ENCODE results near the gene EHMT1.

EHMT1 gene

DNA sequence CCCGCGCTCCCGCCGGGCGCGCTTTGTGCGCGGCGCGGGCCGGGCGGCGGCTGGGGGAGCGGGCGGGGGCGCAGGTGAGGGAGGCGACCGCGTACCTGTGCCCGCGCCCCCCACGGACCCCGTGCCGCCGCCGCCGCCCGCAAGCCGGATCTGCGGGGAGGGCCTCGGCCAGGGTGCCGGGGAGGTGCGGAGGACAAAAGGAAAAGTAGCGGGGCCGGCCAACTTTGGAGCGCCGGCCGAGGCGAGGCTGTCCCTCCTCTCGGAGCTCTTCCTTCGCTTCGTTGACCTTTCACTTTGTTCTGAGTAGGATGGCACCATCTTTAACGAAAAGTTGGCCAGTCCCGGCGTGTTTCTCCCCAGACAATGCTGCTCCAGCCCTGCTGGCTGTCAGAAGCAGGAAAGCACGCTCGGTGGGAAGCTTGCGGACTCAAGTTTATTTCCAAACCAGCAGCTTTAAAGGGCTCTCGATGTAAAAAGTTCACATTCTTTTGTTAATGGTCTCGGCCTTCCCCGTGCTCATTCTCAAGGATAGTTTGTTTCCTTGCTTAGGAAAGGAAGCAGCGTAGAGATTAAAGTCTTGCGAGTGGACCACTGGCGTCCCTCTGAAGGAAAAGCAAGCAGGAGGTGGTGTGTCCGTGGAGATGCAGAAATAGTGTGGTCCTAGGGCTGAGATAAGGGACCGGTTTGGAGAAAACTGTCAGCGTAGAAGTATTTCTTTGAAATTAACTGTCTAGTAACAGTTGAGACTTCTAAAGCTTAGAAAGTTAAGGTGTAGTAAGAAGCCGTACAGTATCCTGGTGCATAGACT is 639 bp downstream of the EHMT1 start:
- Histone ChIP-seq H3K9me2 (replicated peaks; ENCODE audit: insufficient read depth, low read length) (no peaks in the 10 kb centered on the region), H3K79me2 (ENCODE audit: low read length) (peaks cover 89% of the 10 kb centered on the region), H3K4me1 (ENCODE audit: low read length) (peaks cover 14% of the 10 kb centered on the region), H4K20me1 (ENCODE audit: insufficient read depth, low read length) (peaks cover 9% of the 10 kb centered on the region), H3F3A (ENCODE audit: insufficient read depth, low read length) (peaks cover 9% of the 10 kb centered on the region), H2AFZ (ENCODE audit: low read length) (peak overlapping the region; percentile 47), H3K27me3 (replicated peaks; ENCODE audit: insufficient read depth, low read length) (no peaks in the 10 kb centered on the region), H3K4me3 (ENCODE audit: low read length) (peak overlapping the region; percentile 84), H3K4me2 (ENCODE audit: low read depth, low read length) (peak overlapping the region; percentile 84), H3K27ac (ENCODE audit: low read length) (peak overlapping the region; percentile 60), H3K9ac (ENCODE audit: low read length) (peak overlapping the region; percentile 73), H3K36me3 (replicated peaks; ENCODE audit: insufficient read depth, low read length) (0 out of 2 replicates have a peak, but pooled peaks cover 6% of the 10 kb centered on the region), H3K9me3 (replicated peaks; ENCODE audit: insufficient read depth, low read length) (no peaks in the 10 kb centered on the region)
- DNase-seq: peak; percentile 28
- TF ChIP-seq, protein P1, sequence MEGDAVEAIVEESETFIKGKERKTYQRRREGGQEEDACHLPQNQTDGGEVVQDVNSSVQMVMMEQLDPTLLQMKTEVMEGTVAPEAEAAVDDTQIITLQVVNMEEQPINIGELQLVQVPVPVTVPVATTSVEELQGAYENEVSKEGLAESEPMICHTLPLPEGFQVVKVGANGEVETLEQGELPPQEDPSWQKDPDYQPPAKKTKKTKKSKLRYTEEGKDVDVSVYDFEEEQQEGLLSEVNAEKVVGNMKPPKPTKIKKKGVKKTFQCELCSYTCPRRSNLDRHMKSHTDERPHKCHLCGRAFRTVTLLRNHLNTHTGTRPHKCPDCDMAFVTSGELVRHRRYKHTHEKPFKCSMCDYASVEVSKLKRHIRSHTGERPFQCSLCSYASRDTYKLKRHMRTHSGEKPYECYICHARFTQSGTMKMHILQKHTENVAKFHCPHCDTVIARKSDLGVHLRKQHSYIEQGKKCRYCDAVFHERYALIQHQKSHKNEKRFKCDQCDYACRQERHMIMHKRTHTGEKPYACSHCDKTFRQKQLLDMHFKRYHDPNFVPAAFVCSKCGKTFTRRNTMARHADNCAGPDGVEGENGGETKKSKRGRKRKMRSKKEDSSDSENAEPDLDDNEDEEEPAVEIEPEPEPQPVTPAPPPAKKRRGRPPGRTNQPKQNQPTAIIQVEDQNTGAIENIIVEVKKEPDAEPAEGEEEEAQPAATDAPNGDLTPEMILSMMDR (IDR thresholded peaks at IDR 0.05; ENCODE audit: low read length): no peak
- no peak for TF ChIP-seq EZH2phosphoT487 (IDR thresholded peaks at IDR 0.05; ENCODE audit: low read length)

- no peak for DNase-seq
- Histone ChIP-seq H2AFZ (ENCODE audit: low read length) (no peak overlapping the region), H3K36me3 (replicated peaks; ENCODE audit: insufficient read depth, low read length) (0 out of 2 replicates have a peak, but pooled peaks cover 6% of the 10 kb centered on the region), H3F3A (ENCODE audit: insufficient read depth, low read length) (peaks cover 9% of the 10 kb centered on the region), H3K9me2 (replicated peaks; ENCODE audit: insufficient read depth, low read length) (no peaks in the 10 kb centered on the region), H3K4me3 (ENCODE audit: low read length) (peak overlapping the region; percentile 84), H3K4me1 (ENCODE audit: low read length) (peaks cover 14% of the 10 kb centered on the region), H3K27me3 (replicated peaks; ENCODE audit: insufficient read depth, low read length) (no peaks in the 10 kb centered on the region), H3K4me2 (ENCODE audit: low read depth, low read length) (peak overlapping the region; percentile 84), H3K9ac (ENCODE audit: low read length) (peak overlapping the region; percentile 73; the same call in 1 of the 2 replicates), H4K20me1 (ENCODE audit: insufficient read depth, low read length) (peaks cover 9% of the 10 kb centered on the region), H3K9me3 (replicated peaks; ENCODE audit: insufficient read depth, low read length) (no peaks in the 10 kb centered on the region), H3K79me2 (ENCODE audit: low read length) (peaks cover 92% of the 10 kb centered on the region), H3K27ac (ENCODE audit: low read length) (peak overlapping the region; percentile 60; the same call in 1 of the 2 replicates)
- TF ChIP-seq EZH2 (optimal IDR thresholded peaks at IDR 0.05; ENCODE audit: low read depth, low read length) (no peak), EZH2phosphoT487 (IDR thresholded peaks at IDR 0.05; ENCODE audit: low read length) (no peak)
- TF ChIP-seq, protein P1 (IDR thresholded peaks at IDR 0.05; ENCODE audit: low read length): no peak
Observed at GRCh38 chr9:137620048-137620405, 1.2 kb downstream of the EHMT1 start.

GRCh38 chr9:137620581-137620980 is 1.8 kb downstream of the EHMT1 start:
- Histone ChIP-seq H3F3A (ENCODE audit: insufficient read depth, low read length) (peaks cover 9% of the 10 kb centered on the region), H4K20me1 (ENCODE audit: insufficient read depth, low read length) (peaks cover 9% of the 10 kb centered on the region), H3K4me1 (ENCODE audit: low read length) (peaks cover 14% of the 10 kb centered on the region), H3K79me2 (ENCODE audit: low read length) (peaks cover 92% of the 10 kb centered on the region), H2AFZ (ENCODE audit: low read length) (no peak overlapping the region), H3K27ac (ENCODE audit: low read length) (no peak overlapping the region), H3K4me2 (ENCODE audit: low read depth, low read length) (peak overlapping the region; percentile 38; the same call in 1 of the 2 replicates), H3K9me3 (replicated peaks; ENCODE audit: insufficient read depth, low read length) (no peaks in the 10 kb centered on the region), H3K27me3 (replicated peaks; ENCODE audit: insufficient read depth, low read length) (no peaks in the 10 kb centered on the region), H3K4me3 (ENCODE audit: low read length) (no peak overlapping the region), H3K9me2 (replicated peaks; ENCODE audit: insufficient read depth, low read length) (no peaks in the 10 kb centered on the region), H3K36me3 (replicated peaks; ENCODE audit: insufficient read depth, low read length) (0 out of 2 replicates have a peak, but pooled peaks cover 6% of the 10 kb centered on the region), H3K9ac (ENCODE audit: low read length) (no peak overlapping the region)
- DNase-seq: no peak
- TF ChIP-seq EZH2 (optimal IDR thresholded peaks at IDR 0.05; ENCODE audit: low read depth, low read length) (no peak), EZH2phosphoT487 (IDR thresholded peaks at IDR 0.05; ENCODE audit: low read length) (no peak)
- TF ChIP-seq, protein P1 (IDR thresholded peaks at IDR 0.05; ENCODE audit: low read length): no peak

Data from MM.1S (cell line).